ENCODE data around the gene NT5C1B.

NT5C1B gene

DNA sequence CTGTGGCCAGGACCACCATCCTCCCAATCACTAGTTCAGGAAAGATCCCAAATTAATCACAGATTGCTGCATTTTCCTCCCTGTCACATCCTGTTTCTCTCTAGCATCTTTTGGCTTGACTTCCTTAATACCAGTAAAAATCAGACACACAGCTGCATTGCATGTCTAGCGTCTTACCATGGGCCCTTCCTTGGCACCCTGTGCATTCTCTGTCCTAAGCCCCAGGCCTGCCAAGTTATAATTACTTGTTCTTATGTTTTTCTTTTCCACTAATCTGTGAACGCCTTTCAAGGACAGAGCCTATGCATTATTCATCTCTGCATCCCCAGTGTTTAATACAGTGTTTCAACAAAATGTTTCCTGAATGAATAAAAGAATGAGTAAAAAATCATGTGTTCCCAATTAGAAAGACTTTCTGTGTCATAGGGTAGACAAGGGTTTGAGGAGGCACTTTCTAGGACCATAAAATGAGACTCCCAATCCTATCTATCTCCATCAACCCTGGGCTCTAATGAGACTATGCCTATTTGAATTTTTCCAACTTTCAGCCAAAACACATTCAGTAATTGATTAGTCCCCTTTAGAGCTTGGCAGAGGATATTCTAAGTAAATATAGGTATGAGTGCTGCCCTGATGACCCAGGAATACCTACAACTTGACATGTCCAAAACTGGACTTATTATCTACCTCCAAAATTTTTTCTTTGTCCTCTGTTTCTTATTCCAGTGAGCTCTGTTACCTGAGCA lies 10.3 kb upstream of the NT5C1B start:
- no peak for DNase-seq

GRCh38 chr2:18598848-18599484 lies 9.6 kb upstream of the NT5C1B start:
- DNase-seq: no peak

- DNase-seq: no peak
These were observed 8.2 kb upstream of the NT5C1B start for GRCh38 chr2:18597618-18598017.

DNA sequence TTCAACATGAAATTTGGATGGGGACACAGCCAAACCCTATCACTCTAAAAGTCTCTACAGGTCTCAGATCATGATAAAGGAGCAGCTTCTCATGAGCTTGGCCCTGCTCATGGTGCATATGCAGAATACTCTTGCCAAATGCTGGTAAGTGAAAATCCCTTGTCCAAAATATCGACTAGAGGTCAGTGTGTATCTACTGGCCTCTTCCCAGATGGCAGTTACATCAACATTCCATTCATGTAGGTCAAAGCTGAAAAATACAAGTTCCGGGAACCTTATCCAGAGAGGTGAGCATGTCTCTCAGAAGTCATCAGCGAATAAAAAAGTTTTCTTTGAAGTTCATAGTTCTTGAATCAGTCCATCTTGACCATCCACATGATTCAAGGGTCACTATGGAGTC lies 7.6 kb upstream of the NT5C1B start:
- DNase-seq: no peak

DNA sequence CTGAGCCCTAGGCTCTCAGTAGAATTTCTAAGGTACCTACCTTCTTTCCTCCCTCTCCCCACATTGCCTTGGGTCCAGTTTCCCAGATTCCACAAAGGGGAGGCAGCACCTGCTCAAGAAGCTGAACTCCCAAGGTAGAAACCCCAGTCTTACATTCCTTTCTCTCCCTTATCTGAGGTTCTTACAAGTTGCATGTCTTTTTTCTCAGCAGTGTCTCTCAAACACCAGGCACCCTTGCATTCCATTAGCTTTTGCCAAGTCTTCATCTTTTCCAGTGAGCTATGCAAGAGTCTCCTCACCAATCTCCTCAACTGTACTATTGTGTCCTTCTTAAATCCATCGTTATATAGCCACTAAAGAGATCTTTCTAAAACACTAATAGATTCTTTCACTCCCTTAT lies 4.1 kb upstream of the NT5C1B start:
- no peak for DNase-seq

GRCh38 chr2:18592372-18592771 lies 3.0 kb upstream of the NT5C1B start:
- no peak for DNase-seq

DNA sequence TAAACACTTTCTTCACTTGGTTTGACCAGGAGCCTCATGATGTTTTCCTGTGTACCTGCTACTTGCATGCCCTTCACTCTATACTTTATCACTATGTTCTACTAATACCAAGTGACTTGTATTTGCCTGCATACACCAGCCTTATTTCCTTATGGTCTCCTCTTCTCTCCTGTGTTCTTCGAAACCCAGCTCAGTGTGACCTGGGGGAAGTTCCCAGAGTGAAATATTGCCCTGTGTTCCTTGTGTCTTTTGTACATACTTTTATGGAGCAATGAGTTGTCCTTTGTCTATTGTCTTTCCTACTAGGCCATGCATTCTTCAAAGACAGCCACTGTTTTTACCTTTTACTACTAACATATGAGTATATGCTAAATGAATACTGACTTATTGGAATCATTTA lies 567 bp downstream of the NT5C1B start:
- DNase-seq: no peak

DNA sequence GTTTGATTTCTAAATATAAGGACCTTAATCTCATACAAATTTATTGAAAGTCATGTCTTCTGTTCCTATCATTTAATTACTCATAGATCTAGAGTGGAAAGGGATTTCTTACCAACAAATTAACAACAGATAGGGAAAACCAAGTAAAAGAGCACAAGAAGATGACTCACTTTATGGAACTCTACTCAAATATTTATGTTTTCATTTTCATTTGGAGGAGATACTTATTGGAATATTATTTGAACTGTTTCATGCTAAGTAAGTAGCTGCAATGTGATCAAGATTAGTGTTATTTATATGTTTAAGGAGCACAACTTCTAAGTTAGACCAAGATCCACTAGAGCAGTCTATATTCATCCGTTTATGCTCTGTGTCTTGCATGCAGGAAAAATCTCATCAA lies 1.3 kb downstream of the NT5C1B start:
- DNase-seq: no peak

DNA sequence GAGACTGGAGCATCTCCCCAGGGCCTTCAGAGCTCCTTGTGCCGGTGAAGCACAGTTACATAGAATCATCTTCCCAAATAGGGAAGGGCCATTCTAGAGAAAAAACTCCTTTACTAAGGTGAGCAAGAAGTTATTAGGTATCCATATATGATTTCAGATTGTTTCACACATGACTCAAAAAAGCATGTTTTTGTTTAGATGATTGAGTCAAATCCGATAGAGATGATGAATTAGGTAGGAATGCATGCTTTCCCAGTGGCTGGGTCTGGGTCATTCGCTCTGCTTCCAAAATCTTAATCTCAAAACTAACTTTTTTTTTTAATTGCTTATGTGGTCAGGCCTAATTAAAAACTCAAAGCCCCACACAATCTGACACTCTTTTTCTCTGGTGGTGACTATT lies 3.8 kb downstream of the NT5C1B start:
- no peak for DNase-seq

DNA sequence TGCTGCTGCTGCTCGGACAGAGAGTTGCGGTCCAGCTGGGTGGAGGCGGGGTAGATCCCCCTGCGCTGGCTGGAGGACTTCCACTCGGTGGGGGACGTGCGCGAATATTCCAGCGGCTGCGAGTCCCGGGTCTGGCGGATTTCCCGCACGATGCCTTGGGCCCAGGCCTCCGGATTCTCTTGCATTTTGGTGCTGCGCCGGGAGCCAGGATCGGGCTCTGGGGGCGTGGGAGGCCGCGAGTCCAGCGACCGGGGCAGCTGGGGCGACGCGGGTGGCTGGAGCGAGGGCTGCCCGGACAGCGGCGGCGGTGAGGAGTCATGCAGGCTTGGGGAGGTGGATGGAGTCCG lies 4.8 kb downstream of the NT5C1B start:
- DNase-seq: no peak

DNA sequence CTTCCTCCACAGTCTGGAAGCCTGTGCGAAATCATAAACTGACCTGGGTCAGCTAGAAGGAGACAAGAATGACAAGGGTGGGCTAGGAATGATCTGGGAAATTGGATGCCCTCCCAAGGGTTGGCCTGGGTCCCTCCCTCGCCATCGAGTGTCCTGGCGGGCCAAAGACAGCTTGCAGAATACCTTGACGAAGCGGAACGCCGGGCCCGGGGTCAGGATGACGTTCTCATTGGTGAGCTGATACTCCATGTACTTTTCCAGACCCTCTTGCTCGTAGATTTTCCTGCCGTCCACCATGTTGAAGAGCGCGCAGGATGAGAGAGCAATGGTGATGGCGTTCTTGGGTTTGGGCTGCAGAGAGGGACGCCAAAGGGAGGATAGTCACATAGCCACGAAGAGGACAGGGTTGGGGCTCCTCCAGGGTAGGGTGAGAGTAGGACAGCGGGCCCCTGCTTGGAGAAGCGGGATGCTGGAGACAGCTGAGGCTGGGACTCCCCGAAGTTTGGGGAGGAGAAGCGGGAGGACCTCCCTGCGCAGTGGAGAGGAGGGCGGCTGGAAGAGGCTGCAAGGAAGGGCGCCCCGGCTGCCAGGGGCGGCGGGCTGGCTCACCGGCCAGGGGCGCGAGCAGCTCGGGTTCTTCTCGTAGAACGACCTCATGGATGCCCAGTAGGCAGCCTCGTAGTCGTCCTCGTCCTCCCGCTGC lies 5.3 kb downstream of the NT5C1B start:
- DNase-seq: no peak

DNA sequence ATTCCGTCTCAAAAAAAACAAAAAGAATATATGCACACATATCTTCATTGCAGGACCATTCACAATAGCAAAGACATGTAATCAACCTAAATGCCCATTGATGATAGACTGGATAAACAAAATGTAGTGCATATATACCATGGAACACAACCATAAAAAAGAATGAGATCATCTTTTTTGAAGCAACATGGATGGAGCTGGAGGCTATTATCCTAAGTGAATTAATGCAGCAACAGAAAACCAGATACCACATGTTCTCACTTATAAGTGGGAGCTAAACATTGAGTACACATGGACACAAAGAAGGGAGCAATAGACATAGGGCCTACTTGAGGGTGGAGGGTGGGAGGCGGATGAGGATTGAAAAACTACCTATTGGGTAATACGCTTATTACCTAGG lies 8.8 kb downstream of the NT5C1B start:
- no peak for DNase-seq

- no peak for DNase-seq
These were observed 11.3 kb downstream of the NT5C1B start for GRCh38 chr2:18578033-18578432.

- DNase-seq: no peak
These were observed 23.1 kb downstream of the NT5C1B start for GRCh38 chr2:18566145-18566769.

DNA sequence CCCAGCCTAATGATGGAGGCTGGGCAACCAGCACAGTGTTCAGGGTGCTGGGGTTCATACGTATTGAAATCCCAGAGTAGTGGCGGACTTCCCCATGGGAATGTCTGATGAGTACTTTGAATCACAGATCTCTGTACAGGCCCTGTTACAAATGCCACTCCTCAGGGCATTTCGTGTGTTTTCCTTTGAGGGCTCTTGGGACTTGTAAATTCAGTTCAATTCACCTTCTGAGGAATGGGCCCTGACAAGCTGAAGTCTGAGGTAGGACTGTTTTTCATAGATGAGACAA lies 28.6 kb downstream of the NT5C1B start:
- no peak for DNase-seq

DNA sequence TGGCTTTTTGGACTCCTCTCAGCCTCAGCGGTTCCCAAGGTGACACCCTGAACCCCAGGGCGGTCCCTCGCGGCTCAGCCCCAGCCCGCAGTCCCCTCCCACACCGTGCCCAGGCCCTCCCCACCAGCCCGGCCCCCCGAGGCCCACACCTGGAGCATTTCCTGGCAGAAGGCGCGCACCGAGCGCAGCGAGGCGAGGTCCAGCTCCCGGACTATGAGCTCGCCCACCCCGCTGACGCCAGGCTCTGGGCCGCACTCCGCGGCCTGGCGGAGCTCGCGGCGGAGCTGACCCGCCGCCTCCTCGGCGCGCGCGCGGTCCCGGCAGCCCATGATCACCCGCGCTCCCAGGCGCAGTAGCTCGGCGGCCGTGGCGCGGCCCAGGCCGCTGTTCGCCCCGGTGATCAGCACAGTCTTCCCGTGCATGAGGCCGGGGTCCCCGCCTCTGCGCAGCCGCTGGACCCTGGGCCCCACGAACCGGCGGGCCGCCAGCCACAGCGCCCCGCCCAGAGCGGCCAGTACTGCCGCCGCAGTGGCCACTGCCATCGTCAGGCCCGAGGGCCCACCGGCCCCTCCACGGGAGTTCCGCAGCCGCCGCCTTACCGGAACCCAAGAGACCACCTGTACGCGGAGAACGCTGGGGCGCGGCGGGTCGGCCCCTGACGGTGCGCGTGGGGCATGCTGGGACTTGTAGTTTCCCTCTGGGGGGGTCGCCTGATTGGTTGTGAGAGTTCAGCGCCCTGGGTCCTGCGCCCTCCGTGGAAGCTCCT lies 29.2 kb downstream of the NT5C1B start, which contains the start of gene RDH14:
RDH14 (minus strand) TSS at position 623 of the 766 bp plus-strand sequence; CDS start at position 542, 81 bp downstream.
- peak; percentile 90 to 92 for DNase-seq

- DNase-seq: peak in 1 of 2 experiments; percentile 5
These were observed 29.8 kb downstream of the NT5C1B start for GRCh38 chr2:18559531-18560030.

GRCh38 chr2:18558458-18558857 lies 30.9 kb downstream of the NT5C1B start:
- no peak for DNase-seq

DNA sequence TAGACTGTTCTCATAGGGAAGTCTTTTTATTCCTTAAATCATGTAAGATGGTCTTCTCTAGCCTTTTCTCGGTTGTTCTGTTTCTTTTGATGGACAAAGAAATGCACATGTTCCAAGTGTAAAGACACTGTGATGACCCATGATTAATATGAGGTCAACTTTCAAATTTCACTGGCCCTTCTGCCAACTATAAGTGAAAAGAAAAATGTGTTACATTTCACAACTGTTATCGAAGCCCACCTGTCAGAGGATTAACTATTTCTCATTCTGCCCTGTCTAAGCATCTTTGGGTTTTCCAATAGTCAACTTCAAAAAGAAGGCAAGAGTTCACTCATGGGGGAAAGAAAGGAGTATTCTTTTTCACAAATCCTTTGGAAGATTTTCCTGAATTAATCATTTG lies 32.2 kb downstream of the NT5C1B start:
- no peak for DNase-seq

GRCh38 chr2:18552351-18553077 lies 36.9 kb downstream of the NT5C1B start:
- no peak for DNase-seq

DNA sequence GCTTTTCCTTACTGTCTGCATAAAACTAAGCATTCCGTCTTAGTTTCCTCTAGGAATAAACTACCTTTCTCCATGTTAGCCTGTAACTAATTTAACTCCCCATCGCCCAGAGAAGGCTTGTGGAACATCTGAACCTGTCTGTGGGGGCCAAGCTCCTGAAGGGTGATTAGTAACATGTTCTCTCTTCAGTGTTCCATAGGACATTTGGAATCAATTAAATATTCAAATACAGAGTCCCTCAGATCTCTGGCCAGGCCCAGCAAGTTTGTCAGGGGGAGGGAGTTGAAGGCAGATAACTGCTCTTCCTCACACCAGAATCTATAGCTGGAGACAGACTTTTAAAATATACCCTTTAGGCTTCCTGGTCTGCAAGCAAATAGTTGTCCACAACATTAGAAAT lies 37.7 kb downstream of the NT5C1B start:
- DNase-seq: no peak

DNA sequence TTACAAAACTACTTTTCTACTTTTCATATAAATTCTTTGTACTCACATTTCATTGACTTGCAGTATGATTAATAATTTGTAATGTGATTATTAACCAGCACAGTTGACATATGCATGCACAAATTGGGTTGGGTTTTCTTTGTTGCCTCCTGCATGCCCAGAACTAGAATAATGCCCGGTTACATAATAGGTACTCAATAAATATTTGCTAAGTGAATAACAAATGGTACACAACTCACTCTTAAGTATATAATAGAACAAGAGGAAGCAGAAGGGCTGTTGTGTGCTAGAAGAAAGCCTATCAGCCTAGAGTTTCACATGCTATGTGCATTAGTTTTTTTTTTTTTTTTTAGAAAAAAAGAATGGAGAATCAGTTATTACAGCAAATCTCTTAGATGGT lies 38.2 kb downstream of the NT5C1B start:
- no peak for DNase-seq
